HepG2 (cell line): ENCODE data around the gene DLG2. TPM values are rescaled to one million over a fixed set of nuclear protein-coding genes. Genes with fewer than 3 reads are reported as not detected.

Source experiments
- ATAC-seq: fragments of 200-7000 bp; cut with Tn5 transposase; 3 replicates; pipeline ENCODE4 v1.9.1; 2020; ENCODE audit warnings: mild to moderate bottlenecking, moderate library complexity
- BruUV-seq: library from RNA; stranded (reverse); fragments of 400-500 nt; replicated peaks from 2 replicates; lab custom pipeline; 2021; lab: Mats Ljungman, UMichigan
- CTCF ChIA-PET: fragments of 300-600 bp; formaldehyde crosslinking; extraction: SDS; loops from one replicate; lab custom pipeline; 2021; ENCODE audit warnings: low total read pairs, inconsistent platforms, low intra/inter-chr PET ratio; lab: Yijun Ruan, JAX
- POLR2A ChIA-PET: fragments of 350-600 bp; sonication (Branson Sonifier 250); formaldehyde crosslinking; loops from one replicate; lab custom pipeline; 2020; ENCODE audit warnings: antibody characterized with exemption, inconsistent platforms; lab: Yijun Ruan, JAX
- DNase-seq: peaks from one replicate; pipeline ENCODE4 v3.0.0-alpha.2; 2015; ENCODE audit warnings: low spot score
- FAIRE-seq: peaks from 3 replicates; lab custom pipeline; 2011; peaks lifted over from hg19 to GRCh38; lab: Jason Lieb, UNC
- H2AFZ ChIP-seq: one replicate; pipeline ENCODE4 v1.6.1; 2011; ENCODE audit warnings: low read length, inconsistent platforms
- H3K27ac ChIP-seq: fragments of 300-600 bp; 3 replicates; pipeline ENCODE4 v1.8.0; 2011; ENCODE audit warnings: mixed run types, mild to moderate bottlenecking, mixed read lengths, low read length, inconsistent platforms; ENCODE audit not compliant: insufficient read depth; ENCODE audit errors: extremely low read length
- H3K27me3 ChIP-seq, 2 experiments: fragments of 200-600 bp in 1 of 2; 2 replicates in 1 of 2; 3 replicates in 1 of 2; pipeline versions ENCODE4 v1.6.0 to v1.8.0; 2011; ENCODE audit warnings: low read length in 2 of 2, mild to moderate bottlenecking in 2 of 2, moderate library complexity in 2 of 2, inconsistent platforms in 1 of 2; ENCODE audit not compliant: insufficient read depth in 2 of 2, control insufficient read depth in 1 of 2
- H3K36me3 ChIP-seq, 2 experiments: fragments of 200-600 bp in 1 of 2; replicated peaks in 1 of 2; 2 replicates in 1 of 2; 3 replicates in 1 of 2; pipeline versions ENCODE4 v1.5.1 to v1.8.0; 2011; ENCODE audit warnings: low read length in 2 of 2, inconsistent platforms in 1 of 2; ENCODE audit not compliant: insufficient read depth in 2 of 2, control insufficient read depth in 1 of 2
- H3K4me1 ChIP-seq: 2 replicates; pipeline ENCODE4 v1.5.1; 2012; ENCODE audit warnings: low read length, inconsistent platforms; ENCODE audit not compliant: insufficient read depth
- H3K4me2 ChIP-seq: 2 replicates; pipeline ENCODE4 v1.6.0; 2011; ENCODE audit warnings: low read depth, low read length, inconsistent platforms
- H3K4me3 ChIP-seq, 3 experiments: fragments of 200-600 bp in 1 of 3; sonication (generic), shearing (Covaris generic) in 1 of 3; replicated peaks in 1 of 3; 2 replicates each; pipeline ENCODE4 v1.5.1; 2011 to 2016; ENCODE audit warnings: low read length in 3 of 3, inconsistent platforms in 2 of 3, low read depth in 2 of 3, mild to moderate bottlenecking in 2 of 3, control low read depth in 1 of 3, mixed read lengths in 1 of 3; ENCODE audit not compliant: insufficient read depth in 1 of 3
- H3K79me2 ChIP-seq: one replicate; pipeline ENCODE4 v1.6.1; 2011; ENCODE audit warnings: low read length, inconsistent platforms; ENCODE audit not compliant: insufficient read depth
- H3K9ac ChIP-seq: 2 replicates; pipeline ENCODE4 v1.6.0; 2011; ENCODE audit warnings: mild to moderate bottlenecking, low read depth, low read length, inconsistent platforms; ENCODE audit not compliant: insufficient read depth
- H3K9me3 ChIP-seq: 2 replicates; pipeline ENCODE4 v1.5.1; 2012; ENCODE audit warnings: mild to moderate bottlenecking, low read length
- H4K20me1 ChIP-seq: 2 replicates; pipeline ENCODE4 v1.6.0; 2011; ENCODE audit warnings: inconsistent platforms, mild to moderate bottlenecking, low read length, moderate library complexity; ENCODE audit not compliant: insufficient read depth
- BHLHE40 ChIP-seq: IDR thresholded peaks from 2 replicates; pipeline ENCODE4 v1.6.1; 2011; ENCODE audit warnings: low read length, improper control_type of control experiment
- CTCF ChIP-seq: sonication (generic); formaldehyde crosslinking; IDR thresholded peaks from 2 replicates; pipeline ENCODE4 v1.5.0; 2020; ENCODE audit warnings: mild to moderate bottlenecking, missing genetic modification reagents, moderate library complexity
- KDM5B ChIP-seq: sonication (generic); formaldehyde crosslinking; IDR thresholded peaks from 2 replicates; pipeline ENCODE4 v1.4.0; 2020; ENCODE audit warnings: missing genetic modification reagents, mild to moderate bottlenecking, borderline replicate concordance
- NR2F1 ChIP-seq, 2 experiments: fragments of 450-650 bp in 1 of 2; formaldehyde crosslinking in 1 of 2; IDR thresholded peaks; 2 replicates each; pipeline versions ENCODE4 v1.5.0 to v1.6.1; 2016 to 2020; ENCODE audit warnings: mild to moderate bottlenecking in 1 of 2, missing compliant biosample characterization in 1 of 2, missing genetic modification reagents in 1 of 2, moderate library complexity in 1 of 2
- PRMT3 ChIP-seq: sonication (generic); formaldehyde crosslinking; IDR thresholded peaks from 2 replicates; pipeline ENCODE4 v1.8.1; 2022; ENCODE audit warnings: low read depth, mild to moderate bottlenecking, moderate library complexity, missing genetic modification reagents, borderline replicate concordance
- PTBP1 ChIP-seq: fragments of 200-400 bp; formaldehyde crosslinking; IDR thresholded peaks from 2 replicates; pipeline ENCODE4 v1.6.1; 2018; ENCODE audit warnings: low read length, low read depth; ENCODE audit not compliant: poor library complexity, severe bottlenecking
- RXRB ChIP-seq: IDR thresholded peaks from 2 replicates; pipeline ENCODE4 v1.6.1; 2016; ENCODE audit warnings: borderline replicate concordance, missing genetic modification reagents, missing compliant biosample characterization
- SP5 ChIP-seq: IDR thresholded peaks from 2 replicates; pipeline ENCODE4 v1.6.1; 2016; ENCODE audit warnings: low read depth, borderline replicate concordance
- STAG1 ChIP-seq: sonication (generic); formaldehyde crosslinking; IDR thresholded peaks from 2 replicates; pipeline ENCODE4 v1.4.0; 2020; ENCODE audit warnings: missing genetic modification reagents
- ZNF124 ChIP-seq: sonication (generic); formaldehyde crosslinking; IDR thresholded peaks from 2 replicates; pipeline ENCODE4 v1.4.0; 2020; ENCODE audit warnings: missing genetic modification reagents
- ZNF549 ChIP-seq: sonication (generic); formaldehyde crosslinking; IDR thresholded peaks from 2 replicates; pipeline ENCODE4 v1.5.0; 2020; ENCODE audit warnings: missing genetic modification reagents
- ZNF879 ChIP-seq: sonication (generic); formaldehyde crosslinking; IDR thresholded peaks from 2 replicates; pipeline ENCODE4 v1.8.1; 2023; ENCODE audit warnings: missing genetic modification reagents
- WGBS: methylation state at CpG from one replicate; pipeline ENCODE4 v1.1.6; 2017; ENCODE audit warnings: low lambda C conversion rate; 5-methylcytosine and 5-hydroxymethylcytosine counted together
- in situ Hi-C: cut with HindIII; loops from 2 replicates; pipeline ENCODE4 v1.10.0; 2017; ENCODE audit warnings: low pct_unique_long_range_greater_than_20kb; ENCODE audit not compliant: extremely low pct_ligation_motif_present
- intact Hi-C: fragments of 100-400 bp; cut with micrococcal nuclease; formaldehyde crosslinking; loops from one replicate; pipeline ENCODE4 v1.10.0; 2022; ENCODE audit not compliant: unreplicated experiment
- polyA plus RNA-seq, 8 experiments: library from polyadenylated mRNA; depleted of rRNA in 3 of 8; stranded (reverse) in 7 of 8; unstranded in 1 of 8; fragments of >200 nt; fragmentation: Illumina TruSeq in 4 of 8; extraction: Trizol in 4 of 8; gene quantifications; 2 replicates each; pipeline versions ENCODE4 v1.2.1 to v1.2.3, GENCODE V29; 2011 to 2016; ENCODE audit warnings: low read depth in 4 of 8, missing spikeins in 1 of 8, mixed read lengths in 1 of 8; ENCODE audit not compliant: insufficient read depth in 1 of 8
- total RNA-seq, 5 experiments: library from RNA; depleted of rRNA; stranded (reverse); fragments of >200 nt; fragmentation: Illumina TruSeq; extraction: Trizol; gene quantifications; 2 replicates each; pipeline ENCODE4 v1.2.3, GENCODE V29; 2016; ENCODE audit warnings: low read depth in 1 of 5

Gene DLG2
- total and polyA plus RNA-seq, 2 of the 13 experiments (the other 11 are each of a cell fraction or from before 2014, with no cell fraction given) = 0.46 to 1.0 TPM

- Histone ChIP-seq H3K4me3 (no peak overlapping the region), H3K9me3 (no peaks in the 10 kb centered on the region), H2AFZ (no peak overlapping the region), H3K27ac (no peak overlapping the region), H3K36me3 (no peaks in the 10 kb centered on the region), H3K4me1 (no peaks in the 10 kb centered on the region), H4K20me1 (no peaks in the 10 kb centered on the region), H3K9ac (no peak overlapping the region), H3K4me2 (no peak overlapping the region), H3K27me3 (0 out of 5 replicates have a peak, but pooled peaks cover 0 to 1% of the 10 kb centered on the region in 2 experiments), H3K79me2 (no peaks in the 10 kb centered on the region)
- no peak for TF ChIP-seq BHLHE40
- no peak for TF ChIP-seq ZNF549
- TF ChIP-seq ZNF124 (CRISPR knock-in tag) = no peak
- TF ChIP-seq NR2F1 (CRISPR knock-in tag; IDR thresholded peaks at IDR 0.05) = no peak
- TF ChIP-seq SP5 (CRISPR knock-in tag) = no peak
- no peak for TF ChIP-seq PRMT3
- no peak for TF ChIP-seq ZNF879 (CRISPR knock-in tag)
- TF ChIP-seq KDM5B (CRISPR knock-in tag) = no peak
- CTCF ChIA-PET = no interaction called here
- BruUV-seq = no TSS peak
- no peak for ATAC-seq
- no CpG with 5 or more reads among the region's 6 CpGs for WGBS
- DNase-seq = no peak
- intact Hi-C loops (no loop called here), in situ Hi-C loops (no loop called here)
- no peak for FAIRE-seq
- POLR2A ChIA-PET = no interaction called here
These were observed 154.2 kb downstream of the DLG2 start for GRCh38 chr11:85472953-85473352.

GRCh38 chr11:85464283-85464682, 162.9 kb downstream of the DLG2 start:
- Histone ChIP-seq H3K27ac (no peak overlapping the region), H3K4me2 (no peak overlapping the region), H3K27me3 (no peaks in the 10 kb centered on the region), H3K9ac (no peak overlapping the region), H3K9me3 (no peaks in the 10 kb centered on the region), H2AFZ (no peak overlapping the region), H3K4me3 (no peak overlapping the region)
- intact Hi-C loops = no loop called here
- DNase-seq (no peak), FAIRE-seq (no peak)
- CTCF ChIA-PET = no interaction called here
- WGBS = 17% methylated on average over 2 of the region's 2 CpGs
- TF ChIP-seq PTBP1 (no peak), RXRB (CRISPR knock-in tag) (no peak), CTCF (peak; percentile 50), STAG1 (CRISPR knock-in tag) (peak; percentile 46)
- TF ChIP-seq, all 625 proteins: peak for 2
- in situ Hi-C loops = no loop called here
- no peaks in the 10 kb centered on the region for H3K4me1 ChIP-seq
- BruUV-seq = no TSS peak
- no peaks in the 10 kb centered on the region for H3K79me2 ChIP-seq
- no peaks in the 10 kb centered on the region for H3K36me3 ChIP-seq
- ATAC-seq = no peak; the same call in 1 of the 3 replicates
- POLR2A ChIA-PET = no interaction called here
- H4K20me1 ChIP-seq = no peaks in the 10 kb centered on the region
